K562 (cell line): ENCODE results near the gene GPR89A. TPM values are rescaled to one million over a fixed set of nuclear protein-coding genes. Genes with fewer than 3 reads are reported as not detected.

Experiments used
- ARID1B ChIP-seq: fragments of 450-650 bp; IDR thresholded peaks from 2 replicates; pipeline ENCODE4 v1.6.1; 2016; ENCODE audit warnings: antibody characterized with exemption, mild to moderate bottlenecking, inconsistent platforms
- BHLHE40 ChIP-seq: IDR thresholded peaks from 2 replicates; pipeline ENCODE4 v1.6.1; 2011; ENCODE audit warnings: low read length, improper control_type of control experiment
- DNMT1 ChIP-seq: fragments of 450-650 bp; IDR thresholded peaks from 2 replicates; pipeline ENCODE4 v1.6.1; 2016; ENCODE audit warnings: antibody characterized with exemption, mild to moderate bottlenecking
- FOXA1 ChIP-seq: fragments of 450-650 bp; IDR thresholded peaks from 2 replicates; pipeline ENCODE4 v1.6.1; 2016; ENCODE audit warnings: mild to moderate bottlenecking, borderline replicate concordance
- GTF2A2 ChIP-seq: IDR thresholded peaks from 2 replicates; pipeline ENCODE4 v1.6.1; 2016; ENCODE audit warnings: mild to moderate bottlenecking, missing genetic modification characterization, missing compliant biosample characterization
- KLF13 ChIP-seq: fragments of 450-650 bp; IDR thresholded peaks from 2 replicates; pipeline ENCODE4 v1.6.1; 2016; ENCODE audit warnings: missing genetic modification characterization, low read depth, mild to moderate bottlenecking, missing compliant biosample characterization, moderate library complexity, borderline replicate concordance
- MCM3 ChIP-seq: fragments of 450-650 bp; IDR thresholded peaks from 2 replicates; pipeline ENCODE4 v1.6.1; 2016
- PHTF2 ChIP-seq: fragments of 250-450 bp; sonication (Bioruptor Pico); IDR thresholded peaks from 2 replicates; pipeline ENCODE4 v1.5.0; 2021; ENCODE audit warnings: mild to moderate bottlenecking
- SPI1 ChIP-seq: IDR thresholded peaks from 2 replicates; pipeline ENCODE4 v1.6.1; 2011; ENCODE audit warnings: low read depth, low read length, control low read depth, borderline replicate concordance
- U2AF2 ChIP-seq: fragments of 200-400 bp; formaldehyde crosslinking; optimal IDR thresholded peaks from 2 replicates; pipeline ENCODE3; 2017; ENCODE audit warnings: low read depth, mild to moderate bottlenecking, low read length
- ZNF12 ChIP-seq: sonication (generic); formaldehyde crosslinking; IDR thresholded peaks from 2 replicates; pipeline ENCODE4 v1.4.0; 2020; ENCODE audit warnings: mild to moderate bottlenecking, missing genetic modification reagents
- polyA plus RNA-seq, 8 experiments: library from polyadenylated mRNA; depleted of rRNA in 4 of 8; stranded (reverse) in 5 of 8; unstranded in 3 of 8; fragments of >200 nt; fragmentation: Nextera tagmentation in 2 of 8; fragmentation: Illumina TruSeq in 1 of 8; extraction: Ambion mirVana in 2 of 8; extraction: Trizol in 1 of 8; gene quantifications; 2 replicates each; pipeline versions ENCODE4 v1.2.1 to v1.2.3, GENCODE V29; 2011 to 2014; ENCODE audit warnings: inconsistent platforms in 1 of 8, missing spikeins in 1 of 8
- total RNA-seq, 7 experiments: library from RNA; depleted of rRNA in 6 of 7; stranded (reverse); fragments of >200 nt in 6 of 7; fragmentation: Illumina TruSeq in 2 of 7; extraction: Trizol in 2 of 7; gene quantifications; 2 replicates each; pipeline versions ENCODE4 v1.2.1 to v1.2.3, GENCODE V29; 2011 to 2021; ENCODE audit warnings: low replicate concordance in 1 of 7
- TF ChIP-seq, protein P1 (sequence below), 2 experiments: fragments of 200-800 bp in 1 of 2; sonication (Bioruptor generic) in 1 of 2; sonication (generic) in 1 of 2; formaldehyde crosslinking in 1 of 2; IDR thresholded peaks in 1 of 2; conservative IDR thresholded peaks in 1 of 2; 2 replicates each; pipeline versions ENCODE4 v1.5.0 to v1.6.1; 2016 to 2020; ENCODE audit warnings: missing compliant biosample characterization in 1 of 2, missing genetic modification characterization in 1 of 2, missing genetic modification reagents in 1 of 2
- TF ChIP-seq, protein P2 (sequence below): sonication (generic); IDR thresholded peaks from 2 replicates; pipeline ENCODE4 v1.6.1; 2016
- TF ChIP-seq, protein P3 (sequence below): sonication (generic); formaldehyde crosslinking; IDR thresholded peaks from 2 replicates; pipeline ENCODE4 v1.8.0; 2023; ENCODE audit warnings: mild to moderate bottlenecking, missing genetic modification reagents
- TF ChIP-seq, protein P4 (sequence below): fragments of 450-650 bp; formaldehyde crosslinking; conservative IDR thresholded peaks from 2 replicates; pipeline ENCODE4 v1.4.0; 2022; ENCODE audit warnings: mild to moderate bottlenecking, missing genetic modification characterization
- TF ChIP-seq, protein P5 (sequence below): sonication (generic); formaldehyde crosslinking; IDR thresholded peaks from 2 replicates; pipeline ENCODE4 v1.8.0; 2022; ENCODE audit warnings: mild to moderate bottlenecking, missing genetic modification reagents
- TF ChIP-seq, protein P6 (sequence below): fragments of 250-450 bp; sonication (Bioruptor Pico); IDR thresholded peaks from 2 replicates; pipeline ENCODE4 v1.5.1; 2021; ENCODE audit warnings: mild to moderate bottlenecking

The GPR89A gene
- total and polyA plus RNA-seq, 9 of the 15 experiments (the other 6 are each of a cell fraction or from before 2014, with no cell fraction given), result 23.0 to 63.4 (median 37.4) TPM

DNA sequence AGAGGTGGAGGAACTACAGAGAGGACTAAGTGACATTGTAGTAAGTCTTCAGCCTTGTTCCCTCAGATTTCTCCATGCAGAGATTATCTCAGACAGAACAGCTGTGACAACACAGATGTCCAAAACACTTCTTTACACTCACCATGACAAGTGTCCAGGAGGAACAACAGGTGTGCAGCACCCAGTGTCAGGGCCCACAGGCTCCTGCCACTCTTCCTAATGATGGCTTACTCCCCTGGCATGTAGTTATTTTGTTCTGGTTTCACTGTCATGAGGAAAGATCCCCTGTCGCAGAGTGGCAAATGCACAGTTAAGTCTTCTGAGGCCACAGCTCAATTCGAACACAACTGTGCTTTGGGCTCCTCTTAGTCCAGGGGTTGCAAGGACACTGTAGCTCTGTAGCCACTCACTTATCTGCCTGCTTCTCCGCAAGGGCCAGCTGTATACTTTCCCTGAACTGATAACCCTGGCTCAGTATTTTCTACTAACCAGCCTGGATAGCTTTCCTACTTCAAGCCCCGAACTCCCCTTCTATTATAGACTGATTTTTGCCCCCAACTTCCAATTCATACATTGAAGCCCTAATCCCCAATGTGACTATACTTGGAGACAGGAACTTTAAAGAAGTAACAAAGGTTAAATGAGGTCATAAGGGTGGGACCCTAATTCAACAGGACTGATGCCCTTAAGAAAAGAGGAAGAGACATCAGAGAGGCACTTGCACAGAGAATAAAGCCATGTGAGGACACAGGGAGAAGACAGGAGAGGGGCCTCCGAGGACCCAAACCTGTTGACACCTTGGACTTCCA lies 88.2 kb downstream of the GPR89A start (continued):
- TF ChIP-seq, protein P1, sequence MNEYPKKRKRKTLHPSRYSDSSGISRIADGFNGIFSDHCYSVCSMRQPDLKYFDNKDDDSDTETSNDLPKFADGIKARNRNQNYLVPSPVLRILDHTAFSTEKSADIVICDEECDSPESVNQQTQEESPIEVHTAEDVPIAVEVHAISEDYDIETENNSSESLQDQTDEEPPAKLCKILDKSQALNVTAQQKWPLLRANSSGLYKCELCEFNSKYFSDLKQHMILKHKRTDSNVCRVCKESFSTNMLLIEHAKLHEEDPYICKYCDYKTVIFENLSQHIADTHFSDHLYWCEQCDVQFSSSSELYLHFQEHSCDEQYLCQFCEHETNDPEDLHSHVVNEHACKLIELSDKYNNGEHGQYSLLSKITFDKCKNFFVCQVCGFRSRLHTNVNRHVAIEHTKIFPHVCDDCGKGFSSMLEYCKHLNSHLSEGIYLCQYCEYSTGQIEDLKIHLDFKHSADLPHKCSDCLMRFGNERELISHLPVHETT (CRISPR knock-in tag; conservative IDR thresholded peaks at IDR 0.05 in 1 of 2, IDR thresholded peaks at IDR 0.05 in 1 of 2), result no peak
- TF ChIP-seq, protein P2, sequence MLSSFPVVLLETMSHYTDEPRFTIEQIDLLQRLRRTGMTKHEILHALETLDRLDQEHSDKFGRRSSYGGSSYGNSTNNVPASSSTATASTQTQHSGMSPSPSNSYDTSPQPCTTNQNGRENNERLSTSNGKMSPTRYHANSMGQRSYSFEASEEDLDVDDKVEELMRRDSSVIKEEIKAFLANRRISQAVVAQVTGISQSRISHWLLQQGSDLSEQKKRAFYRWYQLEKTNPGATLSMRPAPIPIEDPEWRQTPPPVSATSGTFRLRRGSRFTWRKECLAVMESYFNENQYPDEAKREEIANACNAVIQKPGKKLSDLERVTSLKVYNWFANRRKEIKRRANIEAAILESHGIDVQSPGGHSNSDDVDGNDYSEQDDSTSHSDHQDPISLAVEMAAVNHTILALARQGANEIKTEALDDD, result peak; percentile 42; the same call in 1 of the 2 replicates
- TF ChIP-seq FOXA1, result no peak
- no peak for TF ChIP-seq DNMT1
- TF ChIP-seq MCM3, result no peak
- no peak for TF ChIP-seq ZNF12 (CRISPR knock-in tag)
- TF ChIP-seq KLF13 (tag), result no peak
- no peak for TF ChIP-seq U2AF2
- TF ChIP-seq SPI1, result peak; percentile 88
- TF ChIP-seq, protein P3, sequence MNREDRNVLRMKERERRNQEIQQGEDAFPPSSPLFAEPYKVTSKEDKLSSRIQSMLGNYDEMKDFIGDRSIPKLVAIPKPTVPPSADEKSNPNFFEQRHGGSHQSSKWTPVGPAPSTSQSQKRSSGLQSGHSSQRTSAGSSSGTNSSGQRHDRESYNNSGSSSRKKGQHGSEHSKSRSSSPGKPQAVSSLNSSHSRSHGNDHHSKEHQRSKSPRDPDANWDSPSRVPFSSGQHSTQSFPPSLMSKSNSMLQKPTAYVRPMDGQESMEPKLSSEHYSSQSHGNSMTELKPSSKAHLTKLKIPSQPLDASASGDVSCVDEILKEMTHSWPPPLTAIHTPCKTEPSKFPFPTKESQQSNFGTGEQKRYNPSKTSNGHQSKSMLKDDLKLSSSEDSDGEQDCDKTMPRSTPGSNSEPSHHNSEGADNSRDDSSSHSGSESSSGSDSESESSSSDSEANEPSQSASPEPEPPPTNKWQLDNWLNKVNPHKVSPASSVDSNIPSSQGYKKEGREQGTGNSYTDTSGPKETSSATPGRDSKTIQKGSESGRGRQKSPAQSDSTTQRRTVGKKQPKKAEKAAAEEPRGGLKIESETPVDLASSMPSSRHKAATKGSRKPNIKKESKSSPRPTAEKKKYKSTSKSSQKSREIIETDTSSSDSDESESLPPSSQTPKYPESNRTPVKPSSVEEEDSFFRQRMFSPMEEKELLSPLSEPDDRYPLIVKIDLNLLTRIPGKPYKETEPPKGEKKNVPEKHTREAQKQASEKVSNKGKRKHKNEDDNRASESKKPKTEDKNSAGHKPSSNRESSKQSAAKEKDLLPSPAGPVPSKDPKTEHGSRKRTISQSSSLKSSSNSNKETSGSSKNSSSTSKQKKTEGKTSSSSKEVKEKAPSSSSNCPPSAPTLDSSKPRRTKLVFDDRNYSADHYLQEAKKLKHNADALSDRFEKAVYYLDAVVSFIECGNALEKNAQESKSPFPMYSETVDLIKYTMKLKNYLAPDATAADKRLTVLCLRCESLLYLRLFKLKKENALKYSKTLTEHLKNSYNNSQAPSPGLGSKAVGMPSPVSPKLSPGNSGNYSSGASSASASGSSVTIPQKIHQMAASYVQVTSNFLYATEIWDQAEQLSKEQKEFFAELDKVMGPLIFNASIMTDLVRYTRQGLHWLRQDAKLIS (CRISPR knock-in tag), result no peak
- TF ChIP-seq, protein P4, sequence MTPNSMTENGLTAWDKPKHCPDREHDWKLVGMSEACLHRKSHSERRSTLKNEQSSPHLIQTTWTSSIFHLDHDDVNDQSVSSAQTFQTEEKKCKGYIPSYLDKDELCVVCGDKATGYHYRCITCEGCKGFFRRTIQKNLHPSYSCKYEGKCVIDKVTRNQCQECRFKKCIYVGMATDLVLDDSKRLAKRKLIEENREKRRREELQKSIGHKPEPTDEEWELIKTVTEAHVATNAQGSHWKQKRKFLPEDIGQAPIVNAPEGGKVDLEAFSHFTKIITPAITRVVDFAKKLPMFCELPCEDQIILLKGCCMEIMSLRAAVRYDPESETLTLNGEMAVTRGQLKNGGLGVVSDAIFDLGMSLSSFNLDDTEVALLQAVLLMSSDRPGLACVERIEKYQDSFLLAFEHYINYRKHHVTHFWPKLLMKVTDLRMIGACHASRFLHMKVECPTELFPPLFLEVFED (CRISPR knock-in tag), result no peak
- no peak for TF ChIP-seq BHLHE40
- TF ChIP-seq ARID1B, result peak; percentile 43
- no peak for TF ChIP-seq PHTF2 (CRISPR knock-in tag)
- no peak for TF ChIP-seq GTF2A2 (tag)
- TF ChIP-seq, protein P5, sequence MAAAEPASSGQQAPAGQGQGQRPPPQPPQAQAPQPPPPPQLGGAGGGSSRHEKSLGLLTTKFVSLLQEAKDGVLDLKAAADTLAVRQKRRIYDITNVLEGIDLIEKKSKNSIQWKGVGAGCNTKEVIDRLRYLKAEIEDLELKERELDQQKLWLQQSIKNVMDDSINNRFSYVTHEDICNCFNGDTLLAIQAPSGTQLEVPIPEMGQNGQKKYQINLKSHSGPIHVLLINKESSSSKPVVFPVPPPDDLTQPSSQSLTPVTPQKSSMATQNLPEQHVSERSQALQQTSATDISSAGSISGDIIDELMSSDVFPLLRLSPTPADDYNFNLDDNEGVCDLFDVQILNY, result no peak
- TF ChIP-seq, protein P6, sequence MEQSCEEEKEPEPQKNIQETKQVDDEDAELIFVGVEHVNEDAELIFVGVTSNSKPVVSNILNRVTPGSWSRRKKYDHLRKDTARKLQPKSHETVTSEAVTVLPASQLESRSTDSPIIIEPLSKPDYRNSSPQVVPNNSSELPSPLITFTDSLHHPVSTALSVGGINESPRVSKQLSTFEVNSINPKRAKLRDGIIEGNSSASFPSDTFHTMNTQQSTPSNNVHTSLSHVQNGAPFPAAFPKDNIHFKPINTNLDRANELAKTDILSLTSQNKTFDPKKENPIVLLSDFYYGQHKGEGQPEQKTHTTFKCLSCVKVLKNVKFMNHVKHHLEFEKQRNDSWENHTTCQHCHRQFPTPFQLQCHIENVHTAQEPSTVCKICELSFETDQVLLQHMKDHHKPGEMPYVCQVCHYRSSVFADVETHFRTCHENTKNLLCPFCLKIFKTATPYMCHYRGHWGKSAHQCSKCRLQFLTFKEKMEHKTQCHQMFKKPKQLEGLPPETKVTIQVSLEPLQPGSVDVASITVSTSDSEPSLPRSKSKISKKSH, result no peak
